Stimulated activated naive B cell treated with anti-CD40 and anti-IgM and Interleukin-4, amounts not matched to agents 10 μg/mL and 1 μg/mL and 100 μg/mL, for 72 hours (primary cell): ENCODE data around the gene KTN1.

Experiments used
- ATAC-seq, 2 donors: fragments of 150-1000 bp; cut with Tn5 transposase; replicated peaks; 2 replicates each; pipeline ENCODE4 v1.10.0; 2021; ENCODE audit warnings: moderate library complexity in 1 of 2
- DNase-seq: peaks from one replicate; pipeline ENCODE4 v3.0.0; 2021
- H3K27ac Mint-ChIP-seq: one replicate; pipeline ENCODE4 v1.8.0; 2022; ENCODE audit warnings: mild to moderate bottlenecking, mixed read lengths
- H3K27me3 Mint-ChIP-seq, 2 donors: one replicate each; pipeline ENCODE4 v1.8.0; 2022; ENCODE audit warnings: mixed read lengths in 2 of 2
- H3K36me3 Mint-ChIP-seq, 2 donors: one replicate each; pipeline ENCODE4 v1.8.0; 2022; ENCODE audit warnings: mixed read lengths in 2 of 2, mild to moderate bottlenecking in 1 of 2
- H3K4me1 Mint-ChIP-seq, 2 donors: one replicate each; pipeline ENCODE4 v1.8.0; 2022; ENCODE audit warnings: mixed read lengths in 2 of 2, mild to moderate bottlenecking in 1 of 2
- H3K4me3 Mint-ChIP-seq, 2 donors: one replicate each; pipeline ENCODE4 v1.8.0; 2022; ENCODE audit warnings: mild to moderate bottlenecking in 2 of 2, mixed read lengths in 2 of 2, moderate library complexity in 1 of 2
- H3K9me3 Mint-ChIP-seq, 2 donors: one replicate each; pipeline ENCODE4 v1.8.0; 2022; ENCODE audit warnings: mixed read lengths in 2 of 2, mild to moderate bottlenecking in 1 of 2

KTN1 gene

GRCh38 chr14:55607386-55607785 is 27.4 kb downstream of the KTN1 start:
- peaks cover 10 to 26% of the 10 kb centered on the region in 2 donors for H3K4me1 Mint-ChIP-seq
- DNase-seq (no peak), ATAC-seq (no peak)
- no peaks in the 10 kb centered on the region for H3K9me3 Mint-ChIP-seq
- no peak overlapping the region for H3K4me3 Mint-ChIP-seq
- H3K27ac Mint-ChIP-seq: no peak overlapping the region
- no peaks in the 10 kb centered on the region for H3K27me3 Mint-ChIP-seq
- H3K36me3 Mint-ChIP-seq: peaks cover 8 to 13% of the 10 kb centered on the region in 2 donors

- Mint-ChIP-seq H3K4me1 (peaks cover 17 to 40% of the 10 kb centered on the region in 2 donors), H3K27ac (no peak overlapping the region), H3K9me3 (no peaks in the 10 kb centered on the region), H3K27me3 (no peaks in the 10 kb centered on the region), H3K4me3 (no peak overlapping the region), H3K36me3 (peaks cover 23 to 29% of the 10 kb centered on the region in 2 donors)
- DNase-seq: no peak
- ATAC-seq: no peak
Measured at GRCh38 chr14:55609681-55610080, 29.7 kb downstream of the KTN1 start.

- no peak overlapping the region for H3K27ac Mint-ChIP-seq
- peaks cover 31 to 39% of the 10 kb centered on the region in 2 donors for H3K36me3 Mint-ChIP-seq
- H3K27me3 Mint-ChIP-seq: no peaks in the 10 kb centered on the region
- peaks cover 17 to 40% of the 10 kb centered on the region in 2 donors for H3K4me1 Mint-ChIP-seq
- H3K9me3 Mint-ChIP-seq: no peaks in the 10 kb centered on the region
- H3K4me3 Mint-ChIP-seq: no peak overlapping the region
- no peak for DNase-seq
- no peak for ATAC-seq
Measured at GRCh38 chr14:55610713-55611370, 30.8 kb downstream of the KTN1 start.

GRCh38 chr14:55611859-55612258 is 31.9 kb downstream of the KTN1 start:
- H3K4me1 Mint-ChIP-seq: peaks cover 15 to 40% of the 10 kb centered on the region in 2 donors

GRCh38 chr14:55614304-55614703 is 34.3 kb downstream of the KTN1 start:
- no peak overlapping the region for H3K4me3 Mint-ChIP-seq
- H3K4me1 Mint-ChIP-seq: peaks cover 9 to 26% of the 10 kb centered on the region in 2 donors
- H3K27ac Mint-ChIP-seq: no peak overlapping the region
- ATAC-seq (no peak), DNase-seq (no peak)
- no peaks in the 10 kb centered on the region for H3K27me3 Mint-ChIP-seq
- H3K36me3 Mint-ChIP-seq: peaks cover 49 to 61% of the 10 kb centered on the region in 2 donors
- H3K9me3 Mint-ChIP-seq: peaks cover 0 to under 1% of the 10 kb centered on the region in 2 donors

More at GRCh38 chr14:55611859-55612258, 31.9 kb downstream of the KTN1 start:
- Mint-ChIP-seq H3K27ac (no peak overlapping the region), H3K9me3 (no peaks in the 10 kb centered on the region), H3K36me3 (peaks cover 40 to 49% of the 10 kb centered on the region in 2 donors), H3K4me3 (no peak overlapping the region), H3K27me3 (no peaks in the 10 kb centered on the region)
- no peak for DNase-seq
- ATAC-seq: no peak

GRCh38 chr14:55620277-55620676 is 40.3 kb downstream of the KTN1 start:
- Mint-ChIP-seq H3K4me1 (peaks cover 7 to 16% of the 10 kb centered on the region in 2 donors), H3K9me3 (peaks cover 11 to 12% of the 10 kb centered on the region in 2 donors), H3K27me3 (no peaks in the 10 kb centered on the region), H3K36me3 (peaks cover 61 to 79% of the 10 kb centered on the region in 2 donors), H3K27ac (no peak overlapping the region), H3K4me3 (no peak overlapping the region)
- DNase-seq (no peak), ATAC-seq (no peak)

- Mint-ChIP-seq H3K9me3 (peaks cover 11 to 12% of the 10 kb centered on the region in 2 donors), H3K4me3 (no peak overlapping the region), H3K27me3 (no peaks in the 10 kb centered on the region), H3K27ac (no peak overlapping the region), H3K36me3 (peaks cover 59 to 78% of the 10 kb centered on the region in 2 donors), H3K4me1 (peaks cover 7 to 16% of the 10 kb centered on the region in 2 donors)
- ATAC-seq (no peak), DNase-seq (no peak)
Measured at GRCh38 chr14:55620981-55621380, 41.0 kb downstream of the KTN1 start.

- Mint-ChIP-seq H3K4me3 (no peak overlapping the region), H3K4me1 (peaks cover 8 to 20% of the 10 kb centered on the region in 2 donors), H3K27me3 (no peaks in the 10 kb centered on the region), H3K9me3 (peaks cover 11 to 12% of the 10 kb centered on the region in 2 donors), H3K27ac (no peak overlapping the region), H3K36me3 (peaks cover 58 to 78% of the 10 kb centered on the region in 2 donors)
- DNase-seq (no peak), ATAC-seq (no peak)
Measured at GRCh38 chr14:55621391-55621790, 41.4 kb downstream of the KTN1 start.

GRCh38 chr14:55624913-55625312 is 44.9 kb downstream of the KTN1 start:
- ATAC-seq (no peak), DNase-seq (no peak)
- Mint-ChIP-seq H3K36me3 (peaks cover 51 to 70% of the 10 kb centered on the region in 2 donors), H3K27ac (no peak overlapping the region), H3K9me3 (peaks cover 8 to 11% of the 10 kb centered on the region in 2 donors), H3K4me1 (peaks cover 10 to 26% of the 10 kb centered on the region in 2 donors), H3K4me3 (no peak overlapping the region), H3K27me3 (no peaks in the 10 kb centered on the region)

GRCh38 chr14:55625481-55625880 is 45.5 kb downstream of the KTN1 start:
- peaks cover 10 to 29% of the 10 kb centered on the region in 2 donors for H3K4me1 Mint-ChIP-seq
- H3K9me3 Mint-ChIP-seq: peaks cover 8% of the 10 kb centered on the region in 2 donors
- H3K27me3 Mint-ChIP-seq: no peaks in the 10 kb centered on the region
- ATAC-seq (no peak), DNase-seq (no peak)
- no peak overlapping the region for H3K4me3 Mint-ChIP-seq
- no peak overlapping the region for H3K27ac Mint-ChIP-seq
- H3K36me3 Mint-ChIP-seq: peaks cover 52 to 70% of the 10 kb centered on the region in 2 donors

- H3K27ac Mint-ChIP-seq: peak overlapping the region; percentile 56
- H3K4me3 Mint-ChIP-seq: no peak overlapping the region
- DNase-seq (no peak), ATAC-seq (no peak)
- no peaks in the 10 kb centered on the region for H3K27me3 Mint-ChIP-seq
- peaks cover 10 to 26% of the 10 kb centered on the region in 2 donors for H3K4me1 Mint-ChIP-seq
- H3K9me3 Mint-ChIP-seq: peaks cover 2 to 4% of the 10 kb centered on the region in 2 donors
- H3K36me3 Mint-ChIP-seq: peaks cover 47 to 68% of the 10 kb centered on the region in 2 donors
Measured at GRCh38 chr14:55626131-55626530, 46.1 kb downstream of the KTN1 start.

- H3K27ac Mint-ChIP-seq: no peak overlapping the region
- H3K4me3 Mint-ChIP-seq: no peak overlapping the region
- H3K9me3 Mint-ChIP-seq: peaks cover 0 to 3% of the 10 kb centered on the region in 2 donors
- H3K4me1 Mint-ChIP-seq: peaks cover 5 to 13% of the 10 kb centered on the region in 2 donors
- no peak for DNase-seq
- ATAC-seq: no peak
- H3K27me3 Mint-ChIP-seq: no peaks in the 10 kb centered on the region
- peaks cover 42 to 58% of the 10 kb centered on the region in 2 donors for H3K36me3 Mint-ChIP-seq
Measured at GRCh38 chr14:55628426-55628825, 48.4 kb downstream of the KTN1 start.

GRCh38 chr14:55638665-55639064 is 58.7 kb downstream of the KTN1 start:
- no peak for DNase-seq

GRCh38 chr14:55641290-55641689 is 61.3 kb downstream of the KTN1 start:
- Mint-ChIP-seq H3K27ac (no peak overlapping the region), H3K27me3 (no peaks in the 10 kb centered on the region), H3K36me3 (peaks cover 35 to 44% of the 10 kb centered on the region in 2 donors), H3K4me3 (no peak overlapping the region), H3K9me3 (no peaks in the 10 kb centered on the region), H3K4me1 (no peaks in the 10 kb centered on the region)
- ATAC-seq (no peak), DNase-seq (no peak)

More at GRCh38 chr14:55638665-55639064, 58.7 kb downstream of the KTN1 start:
- Mint-ChIP-seq H3K27ac (no peak overlapping the region), H3K9me3 (no peaks in the 10 kb centered on the region), H3K36me3 (peaks cover 30 to 43% of the 10 kb centered on the region in 2 donors), H3K27me3 (no peaks in the 10 kb centered on the region), H3K4me3 (no peak overlapping the region), H3K4me1 (no peaks in the 10 kb centered on the region)
- ATAC-seq: no peak

- Mint-ChIP-seq H3K27me3 (no peaks in the 10 kb centered on the region), H3K4me1 (no peaks in the 10 kb centered on the region), H3K4me3 (no peak overlapping the region), H3K36me3 (peaks cover 34 to 40% of the 10 kb centered on the region in 2 donors), H3K9me3 (no peaks in the 10 kb centered on the region), H3K27ac (no peak overlapping the region)
- no peak for ATAC-seq
- DNase-seq: no peak
Measured at GRCh38 chr14:55641954-55642353, 61.9 kb downstream of the KTN1 start.
